Activated CD4-positive, CD25-positive, alpha-beta regulatory T cell treated with anti-CD3 and anti-CD28 coated beads, Interleukin-2, amount 50 U/mL, for 16 hours (primary cell): Measurements from ENCODE around the gene PRPF6.

ENCODE experiments used
- DNase-seq: peaks from one replicate; pipeline ENCODE4 v3.0.0-alpha.2; 2020; ENCODE audit warnings: low read depth, low spot score

Gene PRPF6

GRCh38 chr20:64049060-64049877 is 68.3 kb downstream of the PRPF6 start, which contains the start of gene SOX18:
Gene SOX18, minus strand, starts transcription at chr20:64049639. Its CDS starts 123 bp downstream, at chr20:64049516.
- no peak for DNase-seq

- no peak for DNase-seq
Observed at GRCh38 chr20:64049878-64050260, 68.9 kb downstream of the PRPF6 start.

GRCh38 chr20:64050261-64051032 is 69.5 kb downstream of the PRPF6 start:
- DNase-seq, result no peak

- DNase-seq, result no peak
Observed at GRCh38 chr20:64051033-64051452, 70.1 kb downstream of the PRPF6 start.

GRCh38 chr20:64051561-64052325 is 70.8 kb downstream of the PRPF6 start:
- no peak for DNase-seq

- no peak for DNase-seq
Observed at GRCh38 chr20:64052326-64052722, 71.4 kb downstream of the PRPF6 start.

GRCh38 chr20:64052987-64053840 is 72.3 kb downstream of the PRPF6 start:
- DNase-seq, result no peak

- DNase-seq, result no peak
Observed at GRCh38 chr20:64053841-64054661, 73.1 kb downstream of the PRPF6 start.

- no peak for DNase-seq
Observed at GRCh38 chr20:64055396-64055892, 74.5 kb downstream of the PRPF6 start.

GRCh38 chr20:64055893-64056638 is 75.1 kb downstream of the PRPF6 start:
- DNase-seq, result no peak

- no peak for DNase-seq
Observed at GRCh38 chr20:64056639-64056888, 75.6 kb downstream of the PRPF6 start.

GRCh38 chr20:64056889-64057627 is 76.1 kb downstream of the PRPF6 start:
- no peak for DNase-seq

GRCh38 chr20:64057628-64058498 is 76.9 kb downstream of the PRPF6 start:
- DNase-seq, result peak; percentile 50

GRCh38 chr20:64058536-64058935 is 77.6 kb downstream of the PRPF6 start:
- no peak for DNase-seq

- DNase-seq, result no peak
Observed at GRCh38 chr20:64062276-64062595, 81.3 kb downstream of the PRPF6 start.

- peak; percentile 87 for DNase-seq
Observed at GRCh38 chr20:64062596-64063388, 81.9 kb downstream of the PRPF6 start, which contains the start of gene TCEA2. Gene TCEA2, plus strand, starts transcription at chr20:64063198. Its CDS starts 115 bp downstream, at chr20:64063313.
